GM18517 (cell line): ENCODE measurements around the gene SPEG.

Experiments used
- ATAC-seq: cut with Tn5 transposase; IDR thresholded peaks from one replicate; pipeline ENCODE4 v1.9.1; 2021; ENCODE audit warnings: mild to moderate bottlenecking, moderate library complexity; ENCODE audit not compliant: unreplicated experiment

SPEG gene

GRCh38 chr2:219509780-219510511 lies 75.3 kb downstream of the SPEG start:
- no peak for ATAC-seq

GRCh38 chr2:219510512-219511135 lies 76.0 kb downstream of the SPEG start:
- ATAC-seq: no peak

DNA sequence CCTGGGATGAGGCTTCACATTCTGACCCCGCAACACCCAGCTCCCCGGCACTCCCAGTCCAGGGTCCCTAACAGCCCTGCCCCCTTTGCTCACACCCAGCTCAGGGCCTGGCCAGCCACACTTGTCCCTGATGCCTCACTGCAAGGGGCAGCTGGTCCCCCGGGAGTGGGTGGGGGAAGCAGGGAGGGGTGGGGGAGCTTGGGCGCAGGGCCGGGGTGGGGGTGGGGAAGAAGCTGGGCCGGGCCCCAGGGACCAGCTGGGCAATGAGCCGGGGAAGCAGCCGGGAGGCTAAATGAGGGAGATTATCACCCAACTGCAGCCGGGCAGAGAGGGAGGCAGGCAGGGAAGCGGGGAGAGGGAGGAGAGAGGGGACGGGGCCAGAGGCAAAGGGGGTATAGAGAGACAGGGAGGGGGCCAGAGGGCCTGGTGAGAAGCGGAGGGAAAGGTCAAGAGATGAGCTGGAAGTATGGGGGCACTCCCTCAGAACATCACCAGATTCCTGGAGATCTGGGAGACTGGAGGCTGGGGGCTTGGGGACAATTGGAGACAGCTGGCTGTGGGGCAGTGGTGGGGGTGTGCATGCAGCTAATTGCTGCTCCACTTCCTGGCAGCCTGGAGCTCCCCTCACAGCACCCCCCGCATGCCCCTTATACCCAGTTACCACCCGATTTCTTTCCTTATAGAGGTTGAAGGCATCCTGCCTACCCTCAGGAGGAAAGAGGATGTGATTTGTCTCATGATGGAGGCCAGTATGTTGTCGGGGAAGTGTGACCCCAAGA lies 77.1 kb downstream of the SPEG start:
- ATAC-seq: no peak

- ATAC-seq: no peak
Observed at GRCh38 chr2:219512524-219513216, 78.0 kb downstream of the SPEG start.

DNA sequence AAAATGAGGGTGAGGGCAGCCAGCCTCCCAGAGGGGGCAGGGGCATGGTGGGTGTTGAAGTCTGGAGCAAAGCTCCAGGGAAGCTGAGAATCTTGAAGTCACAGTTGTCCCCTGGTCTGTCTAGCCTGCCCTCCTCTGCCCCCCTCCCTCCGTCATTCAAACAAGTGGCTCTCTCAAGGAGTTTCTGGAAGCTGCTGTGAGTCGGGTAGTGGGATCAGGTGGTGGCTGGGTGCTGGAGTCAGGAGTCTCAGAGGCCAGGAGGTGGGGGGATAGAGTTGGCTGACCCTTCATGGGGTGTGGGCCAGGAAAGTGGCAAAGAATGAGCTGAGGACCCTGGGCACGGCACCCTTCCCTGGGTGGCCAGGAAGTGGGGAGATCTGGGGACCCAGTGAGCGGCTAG lies 79.1 kb downstream of the SPEG start:
- ATAC-seq: no peak

DNA sequence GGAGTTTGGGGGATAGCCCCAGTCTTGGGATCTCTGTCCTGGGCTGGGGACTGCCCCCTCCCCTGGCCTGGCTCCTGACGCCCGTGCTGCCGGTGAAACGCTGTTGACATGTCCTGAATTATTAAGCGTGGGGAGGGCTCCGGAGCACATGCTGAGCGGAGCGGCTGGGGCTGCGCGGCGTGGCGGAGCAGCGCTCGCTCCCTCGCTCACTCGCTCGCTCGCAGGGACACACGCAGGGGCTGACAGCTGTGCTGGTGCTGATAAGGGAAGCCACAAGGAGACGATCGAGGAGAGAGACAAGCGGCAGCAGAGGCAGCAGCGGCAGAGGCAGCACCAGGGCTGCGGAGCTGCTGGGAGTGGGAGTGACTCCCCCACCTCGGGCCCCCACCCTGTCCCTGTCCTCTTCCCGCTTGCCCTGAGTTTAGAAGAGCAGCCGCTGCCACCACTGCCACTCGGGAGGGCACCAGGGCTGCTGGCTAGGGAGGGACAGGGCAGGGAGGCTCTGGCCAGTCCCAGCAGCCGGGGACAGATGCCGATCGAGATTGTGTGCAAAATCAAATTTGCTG lies 79.6 kb downstream of the SPEG start, which contains the start of gene ASIC4:
TSS of gene ASIC4 (plus strand) at position 287 of the 566 bp plus-strand sequence. CDS start at position 530, 243 bp downstream.
- no peak for ATAC-seq

- no peak for ATAC-seq
Observed at GRCh38 chr2:219514836-219515235, 80.2 kb downstream of the SPEG start.

DNA sequence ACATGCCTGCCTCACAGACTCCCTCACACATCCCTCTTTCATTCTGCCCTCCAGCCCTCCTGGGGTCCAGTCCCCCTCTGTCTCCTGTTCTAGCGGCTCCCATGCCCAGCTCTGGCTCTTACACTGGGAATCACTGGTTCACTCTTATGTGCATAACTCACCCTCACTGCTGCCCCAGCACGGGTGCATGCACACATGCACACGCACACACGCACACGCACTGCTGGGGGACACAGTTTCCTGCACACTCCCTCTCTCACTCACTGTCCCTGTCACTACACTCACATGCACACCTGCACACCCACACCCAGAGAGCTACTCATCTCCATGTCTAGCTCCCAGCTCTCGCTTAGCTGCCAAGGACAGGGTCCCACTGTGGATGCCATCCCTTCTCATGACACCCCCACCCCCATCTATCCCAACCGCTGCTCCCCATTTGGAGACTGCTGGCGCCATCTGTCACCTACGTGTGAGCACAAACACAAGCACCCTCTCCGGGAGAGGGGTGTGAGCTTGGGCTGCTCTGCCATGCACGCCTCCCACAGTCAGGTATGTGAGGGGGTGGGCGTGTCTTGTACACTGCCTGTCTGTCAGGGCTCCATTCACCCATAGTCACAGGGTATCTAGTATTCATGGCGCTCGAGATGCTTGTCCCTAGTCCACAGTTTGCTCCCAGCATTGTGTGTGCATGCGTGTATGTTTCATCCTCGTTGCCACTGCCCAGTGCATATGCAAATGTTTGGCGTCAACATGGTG lies 81.4 kb downstream of the SPEG start:
- ATAC-seq: no peak

GRCh38 chr2:219516888-219517287 lies 82.2 kb downstream of the SPEG start:
- ATAC-seq: no peak

- ATAC-seq: no peak
Observed at GRCh38 chr2:219517954-219518778, 83.5 kb downstream of the SPEG start.

- ATAC-seq: no peak
Observed at GRCh38 chr2:219519526-219519916, 84.9 kb downstream of the SPEG start.

- no peak for ATAC-seq
Observed at GRCh38 chr2:219520079-219520478, 85.4 kb downstream of the SPEG start.

DNA sequence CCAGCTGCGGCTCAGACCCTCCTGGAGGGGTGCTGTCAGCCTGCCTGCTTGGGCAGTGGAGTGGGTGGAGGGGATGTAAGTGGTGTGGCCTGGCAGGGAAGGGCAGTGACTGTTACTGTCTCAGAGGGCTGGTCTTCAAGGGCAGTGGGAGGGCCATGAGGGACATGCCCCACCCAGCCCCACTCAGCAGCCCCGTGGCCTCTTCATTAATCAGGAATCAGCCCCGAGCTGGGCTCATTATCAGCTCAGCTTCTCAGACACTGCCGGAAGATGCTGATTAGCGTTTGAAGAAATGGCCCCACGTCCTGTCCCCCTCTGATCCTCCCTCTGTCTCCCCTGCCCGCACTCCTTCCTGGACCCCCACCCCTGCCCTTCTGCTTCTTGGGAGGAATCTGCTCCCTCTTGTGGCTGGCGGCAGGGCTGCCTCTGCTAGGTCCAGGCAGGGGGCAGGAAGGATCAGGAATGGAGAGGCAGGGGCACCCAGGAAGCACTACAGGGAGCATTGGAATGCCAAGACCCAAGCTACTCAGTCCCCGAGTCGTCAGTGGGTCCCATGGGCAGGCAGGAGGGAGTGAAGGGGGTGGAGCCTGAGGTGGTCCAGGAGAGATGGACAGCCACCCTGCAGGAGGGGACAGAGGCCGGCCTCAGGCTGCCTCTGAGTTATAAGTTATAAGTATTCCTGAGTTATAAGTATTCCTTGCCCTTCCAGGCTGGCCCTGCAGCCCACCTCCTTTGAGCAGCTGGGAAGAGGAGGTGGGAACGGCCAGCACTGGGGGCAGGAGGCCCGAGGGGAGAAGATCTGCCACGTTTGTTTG lies 86.6 kb downstream of the SPEG start:
- no peak for ATAC-seq

- no peak for ATAC-seq
Observed at GRCh38 chr2:219522111-219523030, 87.7 kb downstream of the SPEG start.

- no peak for ATAC-seq
Observed at GRCh38 chr2:219523031-219523671, 88.5 kb downstream of the SPEG start.

- no peak for ATAC-seq
Observed at GRCh38 chr2:219524817-219525216, 90.2 kb downstream of the SPEG start.
